NCI-H2029 treated with DMSO at 0.1 percent for 48 hours (cell line): ENCODE measurements around the gene IFT20.

Experiments used
- DNase-seq: peaks from one replicate; lab custom pipeline; 2025; lab: John Stamatoyannopoulos, UW

The IFT20 gene

DNA sequence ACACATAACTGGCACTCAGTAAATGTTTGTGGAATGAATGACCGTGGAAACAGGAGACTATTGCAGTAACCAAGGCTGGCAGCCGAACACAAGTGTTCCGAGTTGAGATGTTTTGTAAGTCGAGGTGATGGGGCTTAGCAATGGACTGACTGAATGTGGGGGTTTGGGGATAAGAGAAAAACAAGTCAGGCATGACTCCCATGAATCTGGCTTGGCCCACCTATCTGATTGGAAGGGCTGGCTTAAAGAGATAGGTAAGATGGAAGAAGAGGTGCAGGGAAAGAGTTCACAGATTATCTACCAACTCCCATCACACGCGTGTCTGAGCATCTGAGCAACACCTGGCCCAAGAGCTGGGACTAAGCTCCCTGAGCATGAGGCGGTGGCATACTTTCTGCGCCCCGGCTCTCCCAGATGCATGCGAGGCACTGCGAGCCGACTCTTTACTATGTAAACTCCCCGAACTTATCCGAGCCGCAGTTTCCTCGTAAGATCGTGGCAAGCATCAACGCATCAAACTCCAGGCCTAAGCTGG lies 539 bp downstream of the IFT20 start:
- no peak for DNase-seq

- no peak for DNase-seq
Measured at GRCh38 chr17:28334171-28334570, 1.1 kb downstream of the IFT20 start.

GRCh38 chr17:28333083-28333746 lies 2.1 kb downstream of the IFT20 start:
- DNase-seq: no peak

DNA sequence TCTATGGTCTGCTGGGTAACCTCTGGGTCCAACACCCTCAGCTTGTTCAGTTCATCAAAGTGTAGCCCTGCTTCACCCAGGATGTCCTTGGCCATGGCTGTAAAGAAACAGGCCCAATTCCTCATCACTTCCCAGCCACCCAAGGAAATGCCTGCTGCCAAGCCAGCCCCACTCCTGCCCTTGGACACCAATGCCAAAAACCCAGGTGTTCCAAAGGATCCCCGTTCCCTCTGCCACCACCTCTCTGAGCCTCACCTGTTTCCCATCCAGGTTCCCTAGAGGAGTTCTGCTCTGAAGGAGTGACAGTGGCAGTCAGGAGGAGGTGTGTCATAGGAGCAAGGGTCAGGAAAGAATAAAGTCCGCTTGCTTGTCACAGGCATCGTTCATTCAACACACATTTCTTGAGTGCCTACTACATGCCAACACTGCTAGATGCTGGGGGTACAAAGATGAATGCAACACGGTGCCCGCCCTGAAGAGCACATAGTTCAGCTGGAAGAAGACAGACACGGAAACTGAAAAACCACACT lies 3.3 kb downstream of the IFT20 start:
- no peak for DNase-seq

DNA sequence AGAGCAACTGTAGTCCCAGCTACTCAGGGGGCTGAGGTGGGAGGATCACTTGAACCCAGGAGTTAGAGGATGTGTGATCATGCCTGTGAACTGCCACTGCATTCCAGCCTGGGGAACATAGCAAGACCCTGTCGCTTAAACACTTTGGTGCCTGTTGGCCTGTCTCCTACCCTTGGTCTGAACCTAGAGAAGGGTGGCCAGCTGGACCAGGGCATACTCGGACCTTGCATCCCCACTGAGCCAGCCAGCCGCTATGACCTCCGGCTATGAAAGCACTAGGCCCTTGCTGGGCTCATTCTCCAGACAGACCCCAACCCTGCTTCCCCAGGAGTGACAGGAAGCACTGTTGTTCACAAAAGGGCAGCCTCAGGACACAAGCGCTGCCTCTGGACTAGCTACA lies 4.6 kb downstream of the IFT20 start:
- no peak for DNase-seq

- no peak for DNase-seq
Measured at GRCh38 chr17:28328325-28328724, 6.9 kb downstream of the IFT20 start.

DNA sequence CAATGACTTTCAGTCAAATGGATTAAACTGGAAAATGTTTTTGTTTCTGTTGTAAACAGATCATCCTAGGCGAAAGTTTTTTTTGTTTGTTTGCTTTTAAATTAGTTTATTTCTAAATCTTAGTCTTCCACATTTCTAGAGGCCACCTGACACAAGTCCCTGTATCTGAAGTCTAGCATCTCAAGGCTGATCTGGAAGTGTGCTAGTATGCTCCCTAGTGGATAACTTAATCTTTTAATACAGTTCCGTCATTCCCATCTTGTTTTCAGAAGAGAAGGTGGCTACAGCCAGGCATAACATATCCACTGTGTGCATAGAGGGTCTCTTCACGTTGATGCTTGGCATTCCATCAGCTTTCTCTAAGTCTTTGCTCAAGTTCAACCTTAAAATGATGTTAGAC lies 7.6 kb downstream of the IFT20 start:
- DNase-seq: no peak

GRCh38 chr17:28327031-28327607 lies 8.2 kb downstream of the IFT20 start:
- DNase-seq: no peak

GRCh38 chr17:28326114-28326513 lies 9.2 kb downstream of the IFT20 start:
- DNase-seq: no peak

- no peak for DNase-seq
Measured at GRCh38 chr17:28325211-28325610, 10.1 kb downstream of the IFT20 start.

- DNase-seq: no peak
Measured at GRCh38 chr17:28324781-28325180, 10.5 kb downstream of the IFT20 start.

GRCh38 chr17:28324267-28324745 lies 11.0 kb downstream of the IFT20 start:
- DNase-seq: no peak

- no peak for DNase-seq
Measured at GRCh38 chr17:28320215-28321061, 14.8 kb downstream of the IFT20 start.

DNA sequence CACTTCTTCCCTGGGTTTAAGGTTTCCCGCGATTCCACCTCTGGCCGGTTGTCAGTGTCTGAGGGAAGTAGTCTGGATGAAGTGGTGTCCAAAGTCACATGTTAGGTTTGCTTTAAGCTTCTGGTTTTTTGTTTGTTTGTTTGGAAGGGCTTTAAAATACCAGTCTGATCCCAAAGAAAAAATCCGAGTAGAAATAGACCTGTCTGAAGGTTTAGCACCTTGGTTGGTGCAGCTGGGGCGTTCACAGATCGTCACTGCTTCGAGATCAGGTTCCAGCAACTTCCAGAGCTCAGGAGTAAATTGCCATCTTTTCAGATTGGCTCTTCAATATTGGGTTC lies 15.7 kb downstream of the IFT20 start:
- no peak for DNase-seq

- DNase-seq: peak; percentile 80
Measured at GRCh38 chr17:28318759-28319597, 16.3 kb downstream of the IFT20 start, which contains the start of gene TMEM97. TSS of gene TMEM97 (plus strand) at chr17:28319200. CDS start at chr17:28319240, 40 bp downstream.

DNA sequence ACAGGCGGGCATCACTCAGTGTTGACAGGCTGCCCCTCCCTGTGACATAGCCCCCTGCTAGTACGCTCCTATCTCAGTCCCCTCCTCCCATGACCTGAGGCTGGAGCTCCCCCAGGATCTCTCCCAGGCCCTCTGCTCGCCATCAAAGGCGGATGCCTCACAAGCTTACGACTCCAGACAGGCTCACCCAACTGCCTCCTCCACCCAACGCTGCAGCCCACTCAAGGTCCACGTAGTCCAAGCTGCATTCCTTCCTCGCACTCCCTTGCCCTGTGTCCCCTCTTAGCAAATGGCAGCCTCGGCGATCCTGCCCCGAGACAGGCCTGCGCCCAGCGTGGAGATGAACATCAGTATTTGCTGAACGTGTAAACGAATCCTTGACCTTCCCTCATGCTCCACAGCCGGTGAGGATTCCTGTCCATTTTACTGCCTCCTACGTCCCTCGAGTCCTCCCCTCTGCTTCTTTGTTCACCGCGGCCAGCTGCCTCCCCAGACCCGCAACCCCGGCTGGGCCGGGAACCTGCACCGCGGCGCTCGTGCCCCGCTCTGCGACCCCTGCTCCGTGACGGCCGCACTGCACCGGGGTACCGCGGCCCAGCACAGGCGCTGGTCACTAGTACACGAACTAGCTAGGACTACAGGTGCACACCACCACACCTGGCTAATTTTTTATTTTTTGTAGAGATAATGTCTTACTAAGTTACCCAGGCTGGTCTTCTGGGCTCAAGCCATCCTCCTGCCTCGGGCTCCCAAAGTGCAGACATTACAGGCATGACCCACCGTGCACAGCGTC lies 17.1 kb downstream of the IFT20 start:
- DNase-seq: no peak

DNA sequence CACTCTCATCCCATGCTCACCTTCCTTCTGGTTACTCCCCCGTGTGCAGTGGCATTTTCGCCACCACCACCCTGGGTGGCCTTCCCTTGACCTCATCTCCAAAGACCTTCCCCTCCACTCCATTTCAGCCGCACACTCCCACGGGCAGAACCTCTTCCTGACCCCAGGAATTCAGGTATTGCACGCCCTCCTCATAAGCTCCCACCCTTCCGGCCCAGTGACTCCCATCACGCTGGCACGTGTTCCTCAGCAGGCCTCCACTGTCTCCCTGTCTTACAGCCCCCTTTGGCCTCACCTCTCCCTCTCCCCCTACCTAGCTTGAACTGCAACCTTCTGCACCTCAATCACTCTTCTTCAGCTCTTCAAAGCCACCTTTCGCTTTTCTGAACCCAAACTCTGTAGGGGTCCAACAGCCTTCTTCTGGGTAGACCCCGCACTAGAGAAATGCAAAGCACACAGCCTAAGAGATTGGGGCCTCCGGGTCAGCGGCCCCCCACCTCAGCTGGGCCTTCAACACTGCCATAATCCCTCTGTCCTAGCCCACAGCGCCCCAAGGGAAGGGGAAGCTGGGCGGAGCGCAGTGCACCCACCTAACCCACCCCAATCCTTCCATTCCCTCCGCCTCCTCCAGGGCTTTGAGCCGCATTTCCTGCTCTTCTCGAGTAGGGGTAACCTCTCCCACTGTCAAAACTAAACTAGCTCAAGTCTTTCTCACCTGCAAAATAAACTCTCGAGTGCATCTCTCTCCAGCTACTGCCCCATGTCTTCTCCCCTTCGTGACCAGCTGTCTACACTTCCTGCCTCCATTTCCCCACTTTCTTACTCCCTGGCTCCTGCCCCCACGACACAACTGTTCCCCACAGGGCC lies 17.9 kb downstream of the IFT20 start:
- DNase-seq: no peak

GRCh38 chr17:28315846-28316705 lies 19.2 kb downstream of the IFT20 start:
- DNase-seq: no peak

DNA sequence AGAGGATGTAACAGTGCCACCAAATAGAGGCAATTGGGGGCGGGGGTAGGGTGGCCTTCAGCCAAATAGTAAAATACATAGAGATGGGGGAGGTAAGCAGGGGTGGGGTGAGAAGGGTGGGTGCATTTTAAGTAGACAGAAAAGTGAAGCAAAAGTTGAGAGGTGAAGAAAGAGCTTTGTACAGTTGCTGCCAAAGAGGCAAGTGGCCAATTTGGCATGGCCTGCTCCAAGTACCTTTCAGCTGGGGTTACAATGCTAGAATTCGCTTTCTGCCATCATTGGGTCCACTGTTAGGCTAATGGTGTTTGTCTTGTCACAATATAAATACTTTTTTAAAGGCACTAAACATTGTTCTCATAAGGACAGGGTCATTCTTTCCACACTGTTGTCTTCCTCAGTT lies 21.4 kb downstream of the IFT20 start:
- DNase-seq: no peak
